NOMO-1 treated with dmso at 0.1 percent for 144 hours (cell line): Measurements from ENCODE around the gene FAM107B.
"Not testable (repeated sequence)": the region's sequence is repeated elsewhere in the genome, so short reads cannot be mapped to it uniquely, and the experiment has no call there.

Source experiments
- DNase-seq: peaks from one replicate; lab custom pipeline; 2025; ENCODE audit not compliant: unreplicated experiment; lab: John Stamatoyannopoulos, UW

Gene FAM107B

GRCh38 chr10:14774797-14775196, at the start of gene FAM107B:
TSS of gene FAM107B (minus strand) at chr10:14774897. CDS start at chr10:14774663, 234 bp downstream.
- DNase-seq = no peak

- DNase-seq = no peak
Measured at GRCh38 chr10:14823966-14824365, 49.3 kb upstream of the FAM107B start.

GRCh38 chr10:14822879-14823755, 48.4 kb upstream of the FAM107B start:
- DNase-seq = peak; percentile 56

GRCh38 chr10:14821635-14822375, 47.1 kb upstream of the FAM107B start:
- no peak for DNase-seq

- peak; percentile 11 for DNase-seq
Measured at GRCh38 chr10:14820775-14821154, 46.1 kb upstream of the FAM107B start.

GRCh38 chr10:14820010-14820774, 45.5 kb upstream of the FAM107B start:
- DNase-seq = no peak

GRCh38 chr10:14816717-14817116, 42.0 kb upstream of the FAM107B start:
- not testable (repeated sequence) for DNase-seq

- peak; percentile 58 for DNase-seq
Measured at GRCh38 chr10:14815681-14816080, 41.0 kb upstream of the FAM107B start.

- DNase-seq = no peak
Measured at GRCh38 chr10:14812271-14812670, 37.6 kb upstream of the FAM107B start.

GRCh38 chr10:14810969-14811953, 36.6 kb upstream of the FAM107B start:
- no peak for DNase-seq

GRCh38 chr10:14806318-14806717, 31.6 kb upstream of the FAM107B start:
- DNase-seq = no peak

- DNase-seq = no peak
Measured at GRCh38 chr10:14803827-14804226, 29.1 kb upstream of the FAM107B start.

- no peak for DNase-seq
Measured at GRCh38 chr10:14801723-14802122, 27.0 kb upstream of the FAM107B start.

GRCh38 chr10:14800397-14800796, 25.7 kb upstream of the FAM107B start:
- no peak for DNase-seq

- DNase-seq = no peak
Measured at GRCh38 chr10:14798636-14799035, 23.9 kb upstream of the FAM107B start.

GRCh38 chr10:14787938-14788337, 13.2 kb upstream of the FAM107B start:
- DNase-seq = no peak

- no peak for DNase-seq
Measured at GRCh38 chr10:14784459-14785055, 9.9 kb upstream of the FAM107B start.

- no peak for DNase-seq
Measured at GRCh38 chr10:14782691-14783363, 8.1 kb upstream of the FAM107B start.

- no peak for DNase-seq
Measured at GRCh38 chr10:14781763-14782162, 7.1 kb upstream of the FAM107B start.
